Liver (tissue), 9 donors: ENCODE results near the gene PDE4B. TPM values are rescaled to one million over a fixed set of nuclear protein-coding genes. Genes with fewer than 3 reads are reported as not detected.

Experiments
- DNase-seq: peaks from one replicate; pipeline ENCODE4 v3.0.0-alpha.2; 2017; ENCODE audit warnings: low spot score
- H3K27ac ChIP-seq, 2 donors: one replicate each; pipeline ENCODE4 v1.7.0; 2013; ENCODE audit warnings: inconsistent platforms in 2 of 2, low read length in 2 of 2, control low read depth in 1 of 2, low read depth in 1 of 2, mild to moderate bottlenecking in 1 of 2
- H3K27me3 ChIP-seq, 4 donors: one replicate each; pipeline versions ENCODE4 v1.6.1 to v1.7.0; 2013; ENCODE audit warnings: low read length in 3 of 4, inconsistent platforms in 1 of 4, mild to moderate bottlenecking in 1 of 4, moderate library complexity in 1 of 4; ENCODE audit not compliant: control insufficient read depth in 4 of 4, insufficient read depth in 4 of 4
- H3K36me3 ChIP-seq, 4 donors: one replicate each; pipeline versions ENCODE4 v1.6.1 to v1.7.0; 2013; ENCODE audit warnings: low read length in 3 of 4, mild to moderate bottlenecking in 3 of 4, low read depth in 1 of 4, moderate library complexity in 1 of 4; ENCODE audit not compliant: control insufficient read depth in 4 of 4, insufficient read depth in 3 of 4
- H3K4me1 ChIP-seq, 4 donors: one replicate each; pipeline versions ENCODE4 v1.6.1 to v1.7.0; 2013; ENCODE audit warnings: low read length in 3 of 4, mild to moderate bottlenecking in 3 of 4, moderate library complexity in 1 of 4; ENCODE audit not compliant: control insufficient read depth in 4 of 4, insufficient read depth in 4 of 4
- H3K4me3 ChIP-seq, 3 donors: one replicate each; pipeline versions ENCODE4 v1.6.1 to v1.7.0; 2013; ENCODE audit warnings: low read length in 3 of 3, control low read depth in 1 of 3, low read depth in 1 of 3, mild to moderate bottlenecking in 1 of 3
- H3K9ac ChIP-seq, 2 donors: one replicate each; pipeline ENCODE4 v1.7.0; 2013; ENCODE audit warnings: low read length in 2 of 2, mild to moderate bottlenecking in 2 of 2, moderate library complexity in 2 of 2, control low read depth in 1 of 2, low read depth in 1 of 2
- H3K9me3 ChIP-seq, 4 donors: one replicate each; pipeline versions ENCODE4 v1.6.1 to v1.7.0; 2013; ENCODE audit warnings: low read length in 3 of 4; ENCODE audit not compliant: control insufficient read depth in 4 of 4
- EGR1 ChIP-seq, 2 donors: IDR thresholded peaks; 2 replicates each; pipeline ENCODE4 v1.6.1; 2016 to 2018; ENCODE audit warnings: antibody characterized with exemption in 2 of 2, low read depth in 2 of 2
- FOXA1 ChIP-seq: IDR thresholded peaks from 2 replicates; pipeline ENCODE4 v1.6.1; 2016; ENCODE audit warnings: antibody characterized with exemption
- FOXA2 ChIP-seq: IDR thresholded peaks from 2 replicates; pipeline ENCODE4 v1.6.1; 2016; ENCODE audit warnings: antibody characterized with exemption
- GABPA ChIP-seq, 2 donors: IDR thresholded peaks in 1 of 2; conservative IDR thresholded peaks in 1 of 2; 2 replicates each; pipeline ENCODE4 v1.6.1; 2016; ENCODE audit warnings: antibody characterized with exemption in 2 of 2, mild to moderate bottlenecking in 1 of 2, moderate library complexity in 1 of 2
- HNF4A ChIP-seq, 2 donors: conservative IDR thresholded peaks; 2 replicates each; pipeline ENCODE4 v1.6.1; 2016; ENCODE audit warnings: antibody characterized with exemption in 2 of 2, mild to moderate bottlenecking in 2 of 2
- HNF4G ChIP-seq: IDR thresholded peaks from 2 replicates; pipeline ENCODE4 v1.6.1; 2016; ENCODE audit warnings: antibody characterized with exemption
- JUND ChIP-seq, 2 donors: IDR thresholded peaks; 2 replicates each; pipeline ENCODE4 v1.6.1; 2016; ENCODE audit warnings: antibody characterized with exemption in 2 of 2
- NR2F2 ChIP-seq: IDR thresholded peaks from 2 replicates; pipeline ENCODE4 v1.6.1; 2016; ENCODE audit warnings: antibody characterized with exemption
- RAD21 ChIP-seq, 2 donors: IDR thresholded peaks; 2 replicates each; pipeline ENCODE4 v1.6.1; 2016; ENCODE audit warnings: antibody characterized with exemption in 2 of 2, mild to moderate bottlenecking in 2 of 2
- RXRA ChIP-seq, 2 donors: IDR thresholded peaks; 2 replicates each; pipeline ENCODE4 v1.6.1; 2017 to 2018; ENCODE audit warnings: antibody characterized with exemption in 2 of 2, mild to moderate bottlenecking in 1 of 2
- SP1 ChIP-seq: IDR thresholded peaks from 2 replicates; pipeline ENCODE4 v1.6.1; 2018; ENCODE audit warnings: antibody characterized with exemption, mild to moderate bottlenecking
- WGBS: extraction: QIAGEN DNeasy Blood & Tissue Kit; methylation state at CpG from one replicate; pipeline ENCODE4 v1.1.7; 2013; 5-methylcytosine and 5-hydroxymethylcytosine counted together
- polyA plus RNA-seq, 2 donors: library from polyadenylated mRNA; stranded (reverse) in 1 of 2; unstranded in 1 of 2; fragments of 200-250 nt in 1 of 2; fragments of >200 nt in 1 of 2; fragmentation: Nextera tagmentation in 1 of 2; extraction: Ambion mirVana in 1 of 2; gene quantifications; one replicate each; pipeline versions ENCODE4 v1.2.1 to v1.2.3, GENCODE V29; 2013 to 2015
- total RNA-seq, 2 donors: library from RNA; depleted of rRNA; stranded (reverse); fragments of >200 nt; gene quantifications; one replicate each; pipeline ENCODE4 v1.2.3, GENCODE V29; 2014
- TF ChIP-seq, protein P1 (sequence below): IDR thresholded peaks from 2 replicates; pipeline ENCODE4 v1.6.1; 2016; ENCODE audit warnings: antibody characterized with exemption
- TF ChIP-seq, protein P2 (sequence below): fragments of 150-350 bp; IDR thresholded peaks from 2 replicates; pipeline ENCODE4 v1.5.1; 2017; ENCODE audit warnings: improper control_type of control experiment, low read depth, low read length; ENCODE audit not compliant: missing input control
- TF ChIP-seq, protein P3 (sequence below): IDR thresholded peaks from 2 replicates; pipeline ENCODE4 v1.6.1; 2016; ENCODE audit warnings: antibody characterized with exemption
- TF ChIP-seq, protein P4 (sequence below): IDR thresholded peaks from 2 replicates; pipeline ENCODE4 v1.6.1; 2016; ENCODE audit warnings: antibody characterized with exemption, mild to moderate bottlenecking
- donor health status: healthy.
- donor health status: healthy.
- donor health status: healthy.
- donor health status: healthy.
- donor health status: healthy.

The PDE4B gene
- total and polyA plus RNA-seq, 4 donors = 1.9 to 3.9 (median 2.7) TPM

DNA sequence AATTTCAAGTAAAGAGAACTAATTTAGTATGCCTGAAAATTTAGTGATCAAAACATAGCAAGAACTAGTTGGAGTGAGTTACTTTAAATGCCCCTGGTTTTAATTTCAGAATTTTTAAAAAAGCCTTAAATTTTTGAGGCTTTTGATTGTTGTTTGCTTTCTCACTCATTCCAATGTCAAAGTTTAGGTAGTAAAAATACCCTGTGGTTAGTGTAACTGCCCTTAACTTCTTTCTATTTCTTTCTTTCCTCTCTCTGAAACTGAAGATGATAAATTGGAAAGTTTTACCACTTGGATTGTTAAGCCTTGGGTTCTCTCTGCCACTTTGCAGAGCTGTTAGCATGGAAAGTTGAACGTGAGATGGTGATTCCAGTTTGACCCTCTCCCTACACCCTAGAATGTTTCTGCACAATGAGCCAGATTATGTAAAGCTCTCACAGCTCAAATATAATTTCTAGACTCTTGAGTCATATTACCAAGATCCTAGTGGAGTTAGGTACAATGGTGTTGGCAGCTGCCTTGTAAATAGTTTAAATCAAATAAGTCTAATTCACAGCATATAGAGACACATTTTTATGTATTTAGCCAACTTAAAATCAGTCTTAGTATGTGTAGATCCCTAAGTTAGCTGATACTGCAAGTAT lies 548.9 kb downstream of the PDE4B start:
- 95% methylated on average over 1 of the region's 1 CpG for WGBS
- Histone ChIP-seq H3K9ac (no peak overlapping the region), H3K4me3 (no peak overlapping the region), H3K27ac (no peak overlapping the region), H3K36me3 (no peaks in the 10 kb centered on the region), H3K27me3 (no peaks in the 10 kb centered on the region), H3K4me1 (peaks cover 0 to 4% (median 2%) of the 10 kb centered on the region in 4 donors), H3K9me3 (no peaks in the 10 kb centered on the region)
- no peak for DNase-seq
- TF ChIP-seq GABPA (IDR thresholded peaks at IDR 0.05 in 1 of 2, conservative IDR thresholded peaks at IDR 0.05 in 1 of 2) (no peak), HNF4G (no peak), RXRA (IDR thresholded peaks at IDR 0.05) (no peak), HNF4A (conservative IDR thresholded peaks at IDR 0.05) (no peak), FOXA2 (no peak), JUND (IDR thresholded peaks at IDR 0.05) (no peak), NR2F2 (no peak), FOXA1 (no peak)
- TF ChIP-seq, protein P1, sequence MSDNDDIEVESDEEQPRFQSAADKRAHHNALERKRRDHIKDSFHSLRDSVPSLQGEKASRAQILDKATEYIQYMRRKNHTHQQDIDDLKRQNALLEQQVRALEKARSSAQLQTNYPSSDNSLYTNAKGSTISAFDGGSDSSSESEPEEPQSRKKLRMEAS = no peak
- TF ChIP-seq, protein P2, sequence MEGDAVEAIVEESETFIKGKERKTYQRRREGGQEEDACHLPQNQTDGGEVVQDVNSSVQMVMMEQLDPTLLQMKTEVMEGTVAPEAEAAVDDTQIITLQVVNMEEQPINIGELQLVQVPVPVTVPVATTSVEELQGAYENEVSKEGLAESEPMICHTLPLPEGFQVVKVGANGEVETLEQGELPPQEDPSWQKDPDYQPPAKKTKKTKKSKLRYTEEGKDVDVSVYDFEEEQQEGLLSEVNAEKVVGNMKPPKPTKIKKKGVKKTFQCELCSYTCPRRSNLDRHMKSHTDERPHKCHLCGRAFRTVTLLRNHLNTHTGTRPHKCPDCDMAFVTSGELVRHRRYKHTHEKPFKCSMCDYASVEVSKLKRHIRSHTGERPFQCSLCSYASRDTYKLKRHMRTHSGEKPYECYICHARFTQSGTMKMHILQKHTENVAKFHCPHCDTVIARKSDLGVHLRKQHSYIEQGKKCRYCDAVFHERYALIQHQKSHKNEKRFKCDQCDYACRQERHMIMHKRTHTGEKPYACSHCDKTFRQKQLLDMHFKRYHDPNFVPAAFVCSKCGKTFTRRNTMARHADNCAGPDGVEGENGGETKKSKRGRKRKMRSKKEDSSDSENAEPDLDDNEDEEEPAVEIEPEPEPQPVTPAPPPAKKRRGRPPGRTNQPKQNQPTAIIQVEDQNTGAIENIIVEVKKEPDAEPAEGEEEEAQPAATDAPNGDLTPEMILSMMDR = no peak

DNA sequence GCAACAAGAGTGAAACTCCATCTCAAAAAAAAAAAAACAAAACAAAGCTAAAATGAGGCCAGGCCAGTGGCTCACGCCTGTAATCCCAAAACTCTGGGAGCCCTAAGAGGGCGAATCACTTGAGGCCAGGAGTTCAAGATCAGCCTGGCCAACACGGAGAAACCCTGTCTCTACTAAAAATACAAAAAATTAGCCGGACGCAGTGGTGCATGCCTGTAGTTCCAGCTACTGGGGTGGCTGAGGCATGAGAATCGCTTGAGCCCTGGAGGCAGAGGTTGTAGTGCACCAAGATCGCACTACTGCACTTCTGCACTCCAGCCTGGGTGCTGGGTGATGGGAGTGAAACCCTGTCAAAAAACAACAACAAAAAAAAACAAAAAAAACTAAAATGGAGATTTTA lies 550.0 kb downstream of the PDE4B start:
- Histone ChIP-seq H3K9me3 (no peaks in the 10 kb centered on the region), H3K9ac (no peak overlapping the region), H3K4me3 (no peak overlapping the region), H3K27ac (no peak overlapping the region), H3K4me1 (peaks cover 0 to 3% (median 1%) of the 10 kb centered on the region in 4 donors), H3K36me3 (no peaks in the 10 kb centered on the region), H3K27me3 (no peaks in the 10 kb centered on the region)
- 90% methylated on average over 7 of the region's 7 CpGs for WGBS
- DNase-seq = no peak
- TF ChIP-seq HNF4G (no peak), JUND (IDR thresholded peaks at IDR 0.05) (no peak), RAD21 (IDR thresholded peaks at IDR 0.05) (no peak)

DNA sequence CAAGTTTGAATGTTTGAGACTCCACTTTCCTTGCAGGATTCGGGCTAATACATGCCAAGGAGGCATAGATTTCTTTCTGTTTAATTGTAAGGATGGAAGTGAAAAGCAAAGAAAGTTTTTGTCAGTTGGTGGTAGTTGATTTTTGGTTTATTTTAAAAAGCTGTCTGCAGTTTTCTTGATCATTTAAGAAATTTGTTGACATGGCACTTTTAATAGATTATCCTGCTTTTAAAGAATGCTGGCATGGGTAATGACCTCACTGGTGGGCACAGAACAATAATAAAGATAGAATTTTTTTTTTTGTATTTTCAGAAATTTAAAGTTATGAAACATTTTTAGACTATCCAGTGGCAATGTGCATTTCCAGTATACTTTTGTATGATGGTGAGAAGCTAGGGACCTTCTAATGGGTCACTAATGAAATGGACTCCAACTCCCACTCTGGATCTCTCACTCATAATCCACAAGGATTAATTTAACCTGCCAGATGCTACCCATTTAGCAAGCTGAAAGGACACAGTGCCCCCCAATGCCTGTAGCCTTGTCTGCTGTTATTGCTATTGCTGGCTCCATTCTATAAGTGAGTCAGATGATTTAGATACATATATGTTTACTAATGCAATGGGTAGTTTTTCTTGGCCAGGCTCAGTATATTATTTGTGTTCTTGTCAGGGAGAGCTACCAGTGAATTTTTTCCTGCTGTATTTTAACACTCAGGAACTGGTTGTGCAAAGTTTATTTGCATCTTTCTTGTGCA lies 551.1 kb downstream of the PDE4B start:
- Histone ChIP-seq H3K4me3 (no peak overlapping the region), H3K36me3 (no peaks in the 10 kb centered on the region), H3K9ac (no peak overlapping the region), H3K4me1 (peaks cover 0 to 3% (median 2%) of the 10 kb centered on the region in 4 donors), H3K27me3 (no peaks in the 10 kb centered on the region), H3K9me3 (no peaks in the 10 kb centered on the region), H3K27ac (no peak overlapping the region)
- TF ChIP-seq, protein P3, sequence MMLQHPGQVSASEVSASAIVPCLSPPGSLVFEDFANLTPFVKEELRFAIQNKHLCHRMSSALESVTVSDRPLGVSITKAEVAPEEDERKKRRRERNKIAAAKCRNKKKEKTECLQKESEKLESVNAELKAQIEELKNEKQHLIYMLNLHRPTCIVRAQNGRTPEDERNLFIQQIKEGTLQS = no peak
- TF ChIP-seq HNF4A (conservative IDR thresholded peaks at IDR 0.05) = no peak
- TF ChIP-seq FOXA1 = no peak
- TF ChIP-seq EGR1 (IDR thresholded peaks at IDR 0.05; ENCODE audit: low read depth in 2 of 2) = no peak
- TF ChIP-seq, protein P4, sequence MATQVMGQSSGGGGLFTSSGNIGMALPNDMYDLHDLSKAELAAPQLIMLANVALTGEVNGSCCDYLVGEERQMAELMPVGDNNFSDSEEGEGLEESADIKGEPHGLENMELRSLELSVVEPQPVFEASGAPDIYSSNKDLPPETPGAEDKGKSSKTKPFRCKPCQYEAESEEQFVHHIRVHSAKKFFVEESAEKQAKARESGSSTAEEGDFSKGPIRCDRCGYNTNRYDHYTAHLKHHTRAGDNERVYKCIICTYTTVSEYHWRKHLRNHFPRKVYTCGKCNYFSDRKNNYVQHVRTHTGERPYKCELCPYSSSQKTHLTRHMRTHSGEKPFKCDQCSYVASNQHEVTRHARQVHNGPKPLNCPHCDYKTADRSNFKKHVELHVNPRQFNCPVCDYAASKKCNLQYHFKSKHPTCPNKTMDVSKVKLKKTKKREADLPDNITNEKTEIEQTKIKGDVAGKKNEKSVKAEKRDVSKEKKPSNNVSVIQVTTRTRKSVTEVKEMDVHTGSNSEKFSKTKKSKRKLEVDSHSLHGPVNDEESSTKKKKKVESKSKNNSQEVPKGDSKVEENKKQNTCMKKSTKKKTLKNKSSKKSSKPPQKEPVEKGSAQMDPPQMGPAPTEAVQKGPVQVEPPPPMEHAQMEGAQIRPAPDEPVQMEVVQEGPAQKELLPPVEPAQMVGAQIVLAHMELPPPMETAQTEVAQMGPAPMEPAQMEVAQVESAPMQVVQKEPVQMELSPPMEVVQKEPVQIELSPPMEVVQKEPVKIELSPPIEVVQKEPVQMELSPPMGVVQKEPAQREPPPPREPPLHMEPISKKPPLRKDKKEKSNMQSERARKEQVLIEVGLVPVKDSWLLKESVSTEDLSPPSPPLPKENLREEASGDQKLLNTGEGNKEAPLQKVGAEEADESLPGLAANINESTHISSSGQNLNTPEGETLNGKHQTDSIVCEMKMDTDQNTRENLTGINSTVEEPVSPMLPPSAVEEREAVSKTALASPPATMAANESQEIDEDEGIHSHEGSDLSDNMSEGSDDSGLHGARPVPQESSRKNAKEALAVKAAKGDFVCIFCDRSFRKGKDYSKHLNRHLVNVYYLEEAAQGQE = no peak
- TF ChIP-seq SP1 = no peak
- TF ChIP-seq RXRA (IDR thresholded peaks at IDR 0.05) = no peak
- no peak for DNase-seq
- 89% methylated on average over 1 of the region's 1 CpG for WGBS
